Mucosa of descending colon (tissue), 3 donors: ENCODE measurements around the gene ENPP3. TPM values are rescaled to one million over a fixed set of nuclear protein-coding genes. Genes with fewer than 3 reads are reported as not detected.

ENCODE experiments used
- ATAC-seq: fragments of 200-7000 bp; cut with Tn5 transposase; one replicate; pipeline ENCODE4 v1.9.1; 2020; ENCODE audit warnings: mild to moderate bottlenecking, moderate library complexity
- DNase-seq, 3 donors: peaks; one replicate each; pipeline ENCODE4 v3.0.0-alpha.2; 2020
- H3K36me3 ChIP-seq: fragments of 200-600 bp; one replicate; pipeline ENCODE4 v1.8.0; 2021; ENCODE audit warnings: low read depth, mild to moderate bottlenecking
- H3K4me1 ChIP-seq: fragments of 200-600 bp; one replicate; pipeline ENCODE4 v1.8.0; 2021; ENCODE audit warnings: low read depth, mild to moderate bottlenecking
- H3K4me3 ChIP-seq: fragments of 200-600 bp; one replicate; pipeline ENCODE4 v1.8.0; 2021; ENCODE audit warnings: mild to moderate bottlenecking
- H3K9me3 ChIP-seq: fragments of 200-600 bp; one replicate; pipeline ENCODE4 v1.8.0; 2021; ENCODE audit warnings: mild to moderate bottlenecking
- CTCF ChIP-seq: fragments of 200-600 bp; IDR thresholded peaks from one replicate; pipeline ENCODE4 v1.8.0; 2022; ENCODE audit warnings: antibody characterized with exemption, mild to moderate bottlenecking
- intact Hi-C, 2 donors: fragments of 100-400 bp; cut with DNase I in 1 of 2; cut with micrococcal nuclease in 1 of 2; formaldehyde crosslinking; loops; one replicate each; pipeline versions ENCODE4 v1.11.0 to v1.11.1; 2022; cut with DNase I, micrococcal nuclease
- total RNA-seq, 3 donors: library from RNA; stranded (reverse); fragmentation: NEBNext Ultra II Directional in 2 of 3; extraction: Animal tissue kit (Norgen Biotek cat#: 25700) in 2 of 3; gene quantifications; one replicate each; pipeline versions ENCODE4 v1.2.1 to v1.2.4, GENCODE V29; 2021 to 2023
- donor health status: DM: no; HTN: no; CAD: no; lungs with moderate emphysema.
- donor health status: DM: no; HTN: no; CAD: no.
- donor health status: DM: no; HTN: yes; CAD: no.

Gene ENPP3
- total RNA-seq, 3 donors from 2014 or later, result 6.6 to 22.8 (median 19.5) TPM

GRCh38 chr6:131654326-131654725 lies 17.2 kb downstream of the ENPP3 start:
- no peaks in the 10 kb centered on the region for H3K36me3 ChIP-seq
- intact Hi-C loops, result no loop called here
- TF ChIP-seq CTCF, result no peak
- H3K4me3 ChIP-seq, result no peak overlapping the region
- no peak for ATAC-seq
- no peaks in the 10 kb centered on the region for H3K9me3 ChIP-seq
- no peak for DNase-seq
- H3K4me1 ChIP-seq, result peaks cover 4% of the 10 kb centered on the region

DNA sequence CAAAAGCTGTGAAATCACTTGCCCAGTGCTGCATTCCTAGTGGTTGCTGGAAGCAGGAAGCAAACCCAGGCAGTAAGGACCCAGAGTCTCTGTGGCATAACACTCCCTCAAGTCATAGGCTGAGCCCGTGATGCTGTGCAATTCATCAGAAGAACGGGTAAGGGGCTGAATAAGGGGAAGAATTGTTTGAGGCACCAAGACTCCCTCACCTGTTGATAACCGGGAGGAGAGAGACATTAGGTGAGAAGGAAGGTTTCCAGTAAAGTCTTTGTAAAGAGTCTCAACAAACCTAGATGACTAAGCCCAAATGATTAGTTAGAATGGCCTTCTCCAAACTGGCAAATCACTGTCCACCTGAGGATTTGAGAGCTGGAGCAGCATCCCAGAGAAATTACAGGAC lies 18.3 kb downstream of the ENPP3 start:
- Histone ChIP-seq H3K36me3 (no peaks in the 10 kb centered on the region), H3K9me3 (no peaks in the 10 kb centered on the region), H3K4me3 (no peak overlapping the region), H3K4me1 (peaks cover 4% of the 10 kb centered on the region)
- DNase-seq (no peak), ATAC-seq (no peak)
- no peak for TF ChIP-seq CTCF
- intact Hi-C loops, result no loop called here

DNA sequence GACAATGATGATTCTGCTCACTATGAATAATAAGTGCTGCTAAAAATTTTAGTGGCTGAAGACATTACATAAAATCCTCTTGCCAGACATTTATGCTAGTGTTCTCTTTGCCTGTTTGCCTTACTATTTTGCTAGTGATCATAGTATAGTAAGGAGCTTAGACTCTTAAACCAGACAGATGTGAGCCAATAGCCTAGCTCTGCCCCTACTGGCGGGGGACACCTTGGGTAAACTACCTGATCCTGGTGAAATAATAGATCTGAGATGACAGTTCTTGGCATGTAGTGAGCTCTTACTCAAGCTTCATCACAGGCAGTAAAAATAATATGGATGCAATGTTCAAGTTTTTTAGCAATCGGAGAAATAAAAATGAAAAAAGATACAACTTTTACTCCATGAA lies 18.8 kb downstream of the ENPP3 start:
- intact Hi-C loops, result no loop called here
- H3K4me1 ChIP-seq, result peaks cover 4% of the 10 kb centered on the region
- no peak for DNase-seq
- ATAC-seq, result no peak
- no peak for TF ChIP-seq CTCF
- H3K9me3 ChIP-seq, result no peaks in the 10 kb centered on the region
- no peaks in the 10 kb centered on the region for H3K36me3 ChIP-seq
- H3K4me3 ChIP-seq, result no peak overlapping the region

DNA sequence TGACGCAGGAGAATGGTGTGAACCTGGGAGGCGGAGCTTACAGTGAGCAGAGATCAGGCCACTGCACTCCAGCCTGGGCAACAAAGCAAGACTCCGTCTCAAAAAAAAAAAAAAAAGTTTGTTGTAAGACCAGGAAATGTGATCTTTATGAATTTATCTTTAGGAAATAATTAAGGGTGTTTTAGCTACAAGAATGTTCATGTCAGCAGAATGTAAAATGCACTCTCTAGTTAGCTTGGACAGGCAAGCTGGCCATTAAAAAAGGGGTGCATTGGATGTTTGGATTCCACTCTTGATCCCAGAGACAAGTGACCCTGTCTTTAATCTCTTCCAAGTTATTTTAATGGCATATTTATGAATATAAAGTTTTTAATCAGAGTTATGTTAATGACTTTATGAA lies 19.6 kb downstream of the ENPP3 start:
- intact Hi-C loops, result no loop called here
- no peaks in the 10 kb centered on the region for H3K9me3 ChIP-seq
- TF ChIP-seq CTCF, result no peak
- no peak for DNase-seq
- ATAC-seq, result no peak
- peaks cover 4% of the 10 kb centered on the region for H3K4me1 ChIP-seq
- no peaks in the 10 kb centered on the region for H3K36me3 ChIP-seq
- H3K4me3 ChIP-seq, result no peak overlapping the region

GRCh38 chr6:131657222-131657621 lies 20.1 kb downstream of the ENPP3 start:
- intact Hi-C loops, result no loop called here
- no peak for TF ChIP-seq CTCF
- Histone ChIP-seq H3K9me3 (no peaks in the 10 kb centered on the region), H3K4me3 (no peak overlapping the region), H3K4me1 (peaks cover 4% of the 10 kb centered on the region), H3K36me3 (no peaks in the 10 kb centered on the region)
- no peak for ATAC-seq
- no peak for DNase-seq

- no peaks in the 10 kb centered on the region for H3K36me3 ChIP-seq
- H3K9me3 ChIP-seq, result no peaks in the 10 kb centered on the region
- peaks cover 4% of the 10 kb centered on the region for H3K4me1 ChIP-seq
- no peak for DNase-seq
- TF ChIP-seq CTCF, result no peak
- ATAC-seq, result no peak
- no peak overlapping the region for H3K4me3 ChIP-seq
- intact Hi-C loops, result no loop called here
Measured at GRCh38 chr6:131657630-131658111, 20.6 kb downstream of the ENPP3 start.
